Mesenteric fat pad (tissue), 1 donor: ENCODE data around the gene TRIM24. TPM values are rescaled to one million over a fixed set of nuclear protein-coding genes. Genes with fewer than 3 reads are reported as not detected.
"Not testable (repeated sequence)": the region's sequence is repeated elsewhere in the genome, so short reads cannot be mapped to it uniquely, and the experiment has no call there.

Experiments used
- DNase-seq: peaks from one replicate; pipeline ENCODE4 v3.0.0-alpha.2; 2020; ENCODE audit warnings: low spot score
- total RNA-seq: library from RNA; stranded (reverse); fragmentation: NEBNext Ultra II Directional; extraction: Animal tissue kit (Norgen Biotek cat#: 25700); gene quantifications from one replicate; pipeline ENCODE4 v1.2.1, GENCODE V29; 2021
- donor health status: DM: yes; HTN: yes; CAD: no.

TRIM24 gene
- total RNA-seq, 1 donor from 2014 or later: 10.5 TPM

- no peak for DNase-seq
Observed at GRCh38 chr7:138460649-138461607, 869 bp downstream of the TRIM24 start.

GRCh38 chr7:138463291-138463618, 3.2 kb downstream of the TRIM24 start:
- DNase-seq: not testable (repeated sequence)

- DNase-seq: no peak
Observed at GRCh38 chr7:138465046-138465445, 5.0 kb downstream of the TRIM24 start.

- not testable (repeated sequence) for DNase-seq
Observed at GRCh38 chr7:138466069-138466756, 6.2 kb downstream of the TRIM24 start.

- no peak for DNase-seq
Observed at GRCh38 chr7:138468244-138469123, 8.4 kb downstream of the TRIM24 start.

GRCh38 chr7:138470391-138471157, 10.5 kb downstream of the TRIM24 start:
- DNase-seq: no peak

- DNase-seq: no peak
Observed at GRCh38 chr7:138472292-138473079, 12.4 kb downstream of the TRIM24 start.

GRCh38 chr7:138475377-138475776, 15.3 kb downstream of the TRIM24 start:
- no peak for DNase-seq

GRCh38 chr7:138477081-138477578, 17.1 kb downstream of the TRIM24 start:
- DNase-seq: no peak

GRCh38 chr7:138477581-138477980, 17.5 kb downstream of the TRIM24 start:
- DNase-seq: no peak

- DNase-seq: no peak
Observed at GRCh38 chr7:138478499-138478908, 18.4 kb downstream of the TRIM24 start.

- no peak for DNase-seq
Observed at GRCh38 chr7:138480527-138480926, 20.5 kb downstream of the TRIM24 start.

- DNase-seq: no peak
Observed at GRCh38 chr7:138481447-138482380, 21.7 kb downstream of the TRIM24 start.

- DNase-seq: no peak
Observed at GRCh38 chr7:138483531-138483930, 23.5 kb downstream of the TRIM24 start.

GRCh38 chr7:138485508-138485907, 25.4 kb downstream of the TRIM24 start:
- DNase-seq: not testable (repeated sequence)

- DNase-seq: not testable (repeated sequence)
Observed at GRCh38 chr7:138489139-138489538, 29.1 kb downstream of the TRIM24 start.

GRCh38 chr7:138491612-138492386, 31.7 kb downstream of the TRIM24 start:
- DNase-seq: no peak

- no peak for DNase-seq
Observed at GRCh38 chr7:138492423-138492822, 32.4 kb downstream of the TRIM24 start.
